Erythroblast (primary cell): ENCODE data around the gene VAC14.

Source experiments
- GATA1 ChIP-seq: IDR thresholded peaks from 2 replicates; pipeline ENCODE4 v1.6.1; 2011; ENCODE audit warnings: low read depth, mild to moderate bottlenecking, control low read depth, low read length, moderate library complexity
- POLR2A ChIP-seq: IDR thresholded peaks from 2 replicates; pipeline ENCODE4 v1.6.1; 2011; ENCODE audit warnings: mild to moderate bottlenecking, low read length

- no peak for TF ChIP-seq POLR2A
- TF ChIP-seq GATA1, result no peak
These were observed 94.0 kb downstream of the VAC14 start for GRCh38 chr16:70706948-70707465.
